Stomach (tissue), 4 donors: ENCODE data around the gene CDK7.

Experiments used
- POLR2AphosphoS5 ChIP-seq, 3 donors: sonication (generic); formaldehyde crosslinking; IDR thresholded peaks; one replicate each; pipeline ENCODE4 v1.6.1; 2016; ENCODE audit warnings: antibody characterized with exemption in 3 of 3
- TF ChIP-seq, protein P1 (sequence below), 7 experiments: fragments of 450-650 bp in 4 of 7; fragments of 200-600 bp in 3 of 7; sonication (generic) in 3 of 7; IDR thresholded peaks; one replicate each; pipeline ENCODE4 v1.5.1; 2016 to 2019; ENCODE audit warnings: antibody characterized with exemption in 7 of 7, control low read depth in 2 of 7, mild to moderate bottlenecking in 1 of 7

DNA sequence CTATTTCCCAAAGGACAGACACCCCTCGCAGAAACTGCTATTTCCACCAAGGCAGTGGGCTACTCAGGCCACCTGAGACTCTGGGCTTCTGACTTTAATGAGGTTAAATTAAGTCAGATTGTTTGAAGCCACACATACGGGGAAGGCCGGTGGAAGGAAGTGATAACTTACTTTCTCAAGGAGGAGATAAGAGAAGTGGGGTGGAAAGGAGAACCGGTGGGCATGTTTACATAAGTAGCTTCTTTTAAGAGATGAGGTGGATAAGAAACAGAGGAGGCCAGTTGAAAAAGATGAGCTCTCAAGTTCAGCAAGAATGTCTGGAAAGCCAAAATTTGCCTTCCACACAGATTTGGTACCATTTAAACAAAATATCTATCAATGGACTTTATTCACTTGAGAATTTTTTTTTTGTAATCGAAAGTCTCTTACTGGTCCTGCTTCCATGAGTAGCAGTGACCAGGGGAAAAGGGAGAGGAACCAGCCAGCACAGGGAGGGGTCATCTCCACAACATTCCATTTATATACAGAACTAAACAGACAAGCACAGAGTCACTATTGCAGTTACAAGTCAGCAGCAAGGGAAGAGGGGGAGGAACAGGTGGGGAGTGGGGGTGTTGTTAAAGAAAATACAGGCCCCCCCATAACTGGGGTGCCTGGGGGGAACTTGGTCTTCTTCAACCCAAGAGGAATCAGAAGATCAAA, 77.9 kb downstream of the CDK7 start:
- TF ChIP-seq POLR2AphosphoS5 (IDR thresholded peaks at IDR 0.05), result no peak
- TF ChIP-seq, protein P1, sequence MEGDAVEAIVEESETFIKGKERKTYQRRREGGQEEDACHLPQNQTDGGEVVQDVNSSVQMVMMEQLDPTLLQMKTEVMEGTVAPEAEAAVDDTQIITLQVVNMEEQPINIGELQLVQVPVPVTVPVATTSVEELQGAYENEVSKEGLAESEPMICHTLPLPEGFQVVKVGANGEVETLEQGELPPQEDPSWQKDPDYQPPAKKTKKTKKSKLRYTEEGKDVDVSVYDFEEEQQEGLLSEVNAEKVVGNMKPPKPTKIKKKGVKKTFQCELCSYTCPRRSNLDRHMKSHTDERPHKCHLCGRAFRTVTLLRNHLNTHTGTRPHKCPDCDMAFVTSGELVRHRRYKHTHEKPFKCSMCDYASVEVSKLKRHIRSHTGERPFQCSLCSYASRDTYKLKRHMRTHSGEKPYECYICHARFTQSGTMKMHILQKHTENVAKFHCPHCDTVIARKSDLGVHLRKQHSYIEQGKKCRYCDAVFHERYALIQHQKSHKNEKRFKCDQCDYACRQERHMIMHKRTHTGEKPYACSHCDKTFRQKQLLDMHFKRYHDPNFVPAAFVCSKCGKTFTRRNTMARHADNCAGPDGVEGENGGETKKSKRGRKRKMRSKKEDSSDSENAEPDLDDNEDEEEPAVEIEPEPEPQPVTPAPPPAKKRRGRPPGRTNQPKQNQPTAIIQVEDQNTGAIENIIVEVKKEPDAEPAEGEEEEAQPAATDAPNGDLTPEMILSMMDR (IDR thresholded peaks at IDR 0.05), result no peak
